ENCODE results near the gene PARD3. TPM values are rescaled to one million over a fixed set of nuclear protein-coding genes. Genes with fewer than 3 reads are reported as not detected.

PARD3 gene
- total RNA-seq, 1 experiment from 2014 or later: 46.3 TPM

GRCh38 chr10:34690383-34691049 is 124.6 kb downstream of the PARD3 start:
- no peaks in the 10 kb centered on the region for H3K27me3 ChIP-seq (ENCODE audit: insufficient read depth, low read length)
- H3K9ac ChIP-seq (ENCODE audit: low read length): no peak overlapping the region
- H3K36me3 ChIP-seq (ENCODE audit: control insufficient read depth in 1 of 2, insufficient read depth in 2 of 2, low read length in 2 of 2): no peaks in the 10 kb centered on the region
- peaks cover 26% of the 10 kb centered on the region for H3K79me2 ChIP-seq (ENCODE audit: insufficient read depth, low read length)
- no peaks in the 10 kb centered on the region for H3K9me3 ChIP-seq (ENCODE audit: control insufficient read depth in 1 of 2, insufficient read depth in 1 of 2, low read depth in 1 of 2, low read length in 2 of 2)
- no peaks in the 10 kb centered on the region for H3K9me2 ChIP-seq (ENCODE audit: insufficient read depth)
- H3K4me3 ChIP-seq (replicated peaks in 1 of 2; ENCODE audit: low read depth in 1 of 2, low read length in 2 of 2): no peak overlapping the region
- POLR2A ChIA-PET: no interaction called here
- H4K20me1 ChIP-seq (ENCODE audit: insufficient read depth): no peaks in the 10 kb centered on the region
- TF ChIP-seq ZFX (IDR thresholded peaks at IDR 0.05) (no peak), RAD21 (IDR thresholded peaks at IDR 0.05; ENCODE audit: low read depth) (no peak), ELF1 (IDR thresholded peaks at IDR 0.05; ENCODE audit: borderline replicate concordance, low read depth) (no peak)
- TF ChIP-seq, protein P1, sequence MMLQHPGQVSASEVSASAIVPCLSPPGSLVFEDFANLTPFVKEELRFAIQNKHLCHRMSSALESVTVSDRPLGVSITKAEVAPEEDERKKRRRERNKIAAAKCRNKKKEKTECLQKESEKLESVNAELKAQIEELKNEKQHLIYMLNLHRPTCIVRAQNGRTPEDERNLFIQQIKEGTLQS (IDR thresholded peaks at IDR 0.05): no peak
- H2AFZ ChIP-seq (ENCODE audit: low read depth, low read length, poor library complexity, severe bottlenecking): no peak overlapping the region
- BruUV-seq (replicated peaks): no TSS peak
- DNase-seq (ENCODE audit: low read depth, low spot score) (no peak), ATAC-seq (no peak)
- intact Hi-C loops (cut with micrococcal nuclease): no loop called here
- CTCF ChIA-PET: no interaction called here
- no peak overlapping the region for H3K4me2 ChIP-seq (ENCODE audit: low read length)
- RAD21 ChIA-PET (ENCODE audit: low non-redundant PET in 1 of 2, low total read pairs in 2 of 2, uncharacterized antibody in 2 of 2, unreplicated experiment in 2 of 2): no interaction called here
- H3K27ac ChIP-seq (ENCODE audit: low read depth, low read length): no peak overlapping the region
- no peaks in the 10 kb centered on the region; a peak in 2 of 4 replicates for H3K4me1 ChIP-seq (ENCODE audit: control insufficient read depth in 1 of 2, insufficient read depth in 2 of 2, low read length in 2 of 2)

- RAD21 ChIA-PET (ENCODE audit: low non-redundant PET in 1 of 2, low total read pairs in 2 of 2, uncharacterized antibody in 2 of 2, unreplicated experiment in 2 of 2): no interaction called here
- no peak overlapping the region for H3K27ac ChIP-seq (ENCODE audit: low read depth, low read length)
Measured at GRCh38 chr10:34689053-34689452, 126.0 kb downstream of the PARD3 start.

More at GRCh38 chr10:34689053-34689452, 126.0 kb downstream of the PARD3 start:
- ATAC-seq: no peak
- no peak overlapping the region for H3K9ac ChIP-seq (ENCODE audit: low read length)
- no peak for DNase-seq (ENCODE audit: low read depth, low spot score)
- ChIA-PET CTCF (no interaction called here), POLR2A (no interaction called here)
- H3K4me1 ChIP-seq (ENCODE audit: control insufficient read depth in 1 of 2, insufficient read depth in 2 of 2, low read length in 2 of 2): no peaks in the 10 kb centered on the region; a peak in 1 of 4 replicates
- H3K27me3 ChIP-seq (ENCODE audit: insufficient read depth, low read length): no peaks in the 10 kb centered on the region
- peaks cover 31% of the 10 kb centered on the region for H3K79me2 ChIP-seq (ENCODE audit: insufficient read depth, low read length)
- no peak overlapping the region for H3K4me2 ChIP-seq (ENCODE audit: low read length)
- no peak overlapping the region for H2AFZ ChIP-seq (ENCODE audit: low read depth, low read length, poor library complexity, severe bottlenecking)
- intact Hi-C loops (cut with micrococcal nuclease): no loop called here
- no peaks in the 10 kb centered on the region for H3K9me3 ChIP-seq (ENCODE audit: control insufficient read depth in 1 of 2, insufficient read depth in 1 of 2, low read depth in 1 of 2, low read length in 2 of 2)
- peaks cover 7% of the 10 kb centered on the region for H4K20me1 ChIP-seq (ENCODE audit: insufficient read depth)
- no peak overlapping the region for H3K4me3 ChIP-seq (replicated peaks in 1 of 2; ENCODE audit: low read depth in 1 of 2, low read length in 2 of 2)
- TF ChIP-seq SRF (IDR thresholded peaks at IDR 0.05; ENCODE audit: low read depth) (no peak), POLR2A (IDR thresholded peaks at IDR 0.05; ENCODE audit: borderline replicate concordance, extremely low read depth, insufficient read depth, insufficient read length) (no peak), POLR2AphosphoS5 (IDR thresholded peaks at IDR 0.05; ENCODE audit: low read depth, low read length) (no peak), FOSL1 (IDR thresholded peaks at IDR 0.05; ENCODE audit: low read depth) (no peak), TCF7L2 (IDR thresholded peaks at IDR 0.05; ENCODE audit: borderline replicate concordance, extremely low read depth, insufficient read depth, insufficient read length) (no peak), JUND (IDR thresholded peaks at IDR 0.05) (no peak), EGR1 (IDR thresholded peaks at IDR 0.05; ENCODE audit: low read depth) (no peak), EZH2 (IDR thresholded peaks at IDR 0.05) (no peak), CTCF (IDR thresholded peaks at IDR 0.05 in 2 of 3, conservative IDR thresholded peaks at IDR 0.05 in 1 of 3; ENCODE audit: borderline replicate concordance in 1 of 3, insufficient read depth in 1 of 3, low read depth in 2 of 3, low read length in 2 of 3) (no peak), ZNF274 (IDR thresholded peaks at IDR 0.05; ENCODE audit: low read depth, low read length) (no peak), ELF1 (IDR thresholded peaks at IDR 0.05; ENCODE audit: borderline replicate concordance, low read depth) (no peak), CEBPB (IDR thresholded peaks at IDR 0.05; ENCODE audit: low read depth) (no peak), MAX (IDR thresholded peaks at IDR 0.05) (no peak), RAD21 (IDR thresholded peaks at IDR 0.05; ENCODE audit: low read depth) (no peak)
- TF ChIP-seq, protein P1 (IDR thresholded peaks at IDR 0.05): no peak
- TF ChIP-seq, protein P2, sequence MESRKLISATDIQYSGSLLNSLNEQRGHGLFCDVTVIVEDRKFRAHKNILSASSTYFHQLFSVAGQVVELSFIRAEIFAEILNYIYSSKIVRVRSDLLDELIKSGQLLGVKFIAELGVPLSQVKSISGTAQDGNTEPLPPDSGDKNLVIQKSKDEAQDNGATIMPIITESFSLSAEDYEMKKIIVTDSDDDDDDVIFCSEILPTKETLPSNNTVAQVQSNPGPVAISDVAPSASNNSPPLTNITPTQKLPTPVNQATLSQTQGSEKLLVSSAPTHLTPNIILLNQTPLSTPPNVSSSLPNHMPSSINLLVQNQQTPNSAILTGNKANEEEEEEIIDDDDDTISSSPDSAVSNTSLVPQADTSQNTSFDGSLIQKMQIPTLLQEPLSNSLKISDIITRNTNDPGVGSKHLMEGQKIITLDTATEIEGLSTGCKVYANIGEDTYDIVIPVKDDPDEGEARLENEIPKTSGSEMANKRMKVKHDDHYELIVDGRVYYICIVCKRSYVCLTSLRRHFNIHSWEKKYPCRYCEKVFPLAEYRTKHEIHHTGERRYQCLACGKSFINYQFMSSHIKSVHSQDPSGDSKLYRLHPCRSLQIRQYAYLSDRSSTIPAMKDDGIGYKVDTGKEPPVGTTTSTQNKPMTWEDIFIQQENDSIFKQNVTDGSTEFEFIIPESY (IDR thresholded peaks at IDR 0.05; ENCODE audit: extremely low read depth, insufficient replicate concordance, low read length): no peak
- no TSS peak for BruUV-seq (replicated peaks)
- no peaks in the 10 kb centered on the region for H3K36me3 ChIP-seq (ENCODE audit: control insufficient read depth in 1 of 2, insufficient read depth in 2 of 2, low read length in 2 of 2)
- no peaks in the 10 kb centered on the region for H3K9me2 ChIP-seq (ENCODE audit: insufficient read depth)

Measured in HCT116 (cell line).